WTC11 (cell line): ENCODE results near the gene TTLL9. TPM values are rescaled to one million over a fixed set of nuclear protein-coding genes. Genes with fewer than 3 reads are reported as not detected.

Experiments
- ATAC-seq: fragments of 200-7000 bp; cut with Tn5 transposase; 2 replicates; pipeline ENCODE4 v1.10.0; 2021; ENCODE audit warnings: mild to moderate bottlenecking, moderate library complexity
- CTCF ChIA-PET: fragments of 300-600 bp; sonication (Branson Sonifier 250); formaldehyde crosslinking; loops from one replicate; lab custom pipeline; 2021; ENCODE audit warnings: antibody characterized with exemption; lab: Charles Lee
- POLR2A ChIA-PET: fragments of 350-600 bp; sonication (Branson Sonifier 250); formaldehyde crosslinking; loops from one replicate; lab custom pipeline; 2021; ENCODE audit warnings: antibody characterized with exemption; lab: Charles Lee
- DNase-seq: peaks from one replicate; pipeline ENCODE4 v3.0.0; 2021; ENCODE audit warnings: low spot score
- H3K27ac Mint-ChIP-seq: 2 replicates; pipeline ENCODE4 v1.8.0; 2021; ENCODE audit warnings: mixed read lengths
- H3K27me3 Mint-ChIP-seq: 2 replicates; pipeline ENCODE4 v1.8.0; 2021; ENCODE audit warnings: low read depth, mild to moderate bottlenecking, moderate library complexity, mixed read lengths
- H3K36me3 Mint-ChIP-seq: 2 replicates; pipeline ENCODE4 v1.8.0; 2021; ENCODE audit warnings: mixed read lengths
- H3K4me1 Mint-ChIP-seq: 2 replicates; pipeline ENCODE4 v1.8.0; 2022; ENCODE audit warnings: mixed read lengths
- H3K4me3 Mint-ChIP-seq: 2 replicates; pipeline ENCODE4 v1.8.0; 2021; ENCODE audit warnings: mild to moderate bottlenecking, moderate library complexity, mixed read lengths
- H3K9me3 Mint-ChIP-seq: 2 replicates; pipeline ENCODE4 v1.8.0; 2021; ENCODE audit warnings: mixed read lengths
- CDX4 ChIP-seq: fragments of 250-450 bp; sonication (Bioruptor Pico); IDR thresholded peaks from 2 replicates; pipeline ENCODE4 v1.9.0; 2021; ENCODE audit warnings: moderate library complexity, mild to moderate bottlenecking, inconsistent platforms, borderline replicate concordance
- CREB1 ChIP-seq: sonication (generic); formaldehyde crosslinking; IDR thresholded peaks from 2 replicates; pipeline ENCODE4 v1.8.0; 2023; ENCODE audit warnings: mild to moderate bottlenecking, missing genetic modification reagents
- E2F5 ChIP-seq: sonication (generic); formaldehyde crosslinking; IDR thresholded peaks from 2 replicates; pipeline ENCODE4 v1.8.1; 2022; ENCODE audit warnings: mild to moderate bottlenecking, moderate library complexity, missing genetic modification reagents
- EMX1 ChIP-seq: fragments of 250-450 bp; sonication (Bioruptor Pico); IDR thresholded peaks from 2 replicates; pipeline ENCODE4 v1.8.0; 2021; ENCODE audit warnings: mild to moderate bottlenecking
- GTF2I ChIP-seq: fragments of 250-450 bp; sonication (Bioruptor Pico); conservative IDR thresholded peaks from 2 replicates; pipeline ENCODE4 v1.4.0; 2021; ENCODE audit warnings: mild to moderate bottlenecking
- JAZF1 ChIP-seq: fragments of 250-450 bp; sonication (Bioruptor Pico); IDR thresholded peaks from 2 replicates; pipeline ENCODE4 v1.9.0; 2021; ENCODE audit warnings: moderate library complexity, mild to moderate bottlenecking, inconsistent platforms
- MYBL2 ChIP-seq: sonication (generic); formaldehyde crosslinking; IDR thresholded peaks from 2 replicates; pipeline ENCODE4 v1.8.1; 2023; ENCODE audit warnings: mild to moderate bottlenecking, moderate library complexity, missing genetic modification reagents
- NR1H2 ChIP-seq: sonication (generic); formaldehyde crosslinking; IDR thresholded peaks from 2 replicates; pipeline ENCODE4 v1.9.0; 2021; ENCODE audit warnings: mild to moderate bottlenecking, moderate library complexity, missing genetic modification reagents
- SOX15 ChIP-seq: fragments of 250-450 bp; sonication (Bioruptor Pico); IDR thresholded peaks from 2 replicates; pipeline ENCODE4 v1.9.0; 2021; ENCODE audit warnings: mild to moderate bottlenecking
- USF1 ChIP-seq: sonication (generic); formaldehyde crosslinking; IDR thresholded peaks from 2 replicates; pipeline ENCODE4 v1.8.0; 2022; ENCODE audit warnings: mild to moderate bottlenecking, missing genetic modification reagents
- USF2 ChIP-seq: sonication (generic); formaldehyde crosslinking; IDR thresholded peaks from 2 replicates; pipeline ENCODE4 v1.8.1; 2023; ENCODE audit warnings: mild to moderate bottlenecking, missing genetic modification reagents, moderate library complexity
- ZBTB21 ChIP-seq: sonication (generic); formaldehyde crosslinking; IDR thresholded peaks from 2 replicates; pipeline ENCODE4 v1.8.1; 2023; ENCODE audit warnings: mild to moderate bottlenecking, missing genetic modification reagents, borderline replicate concordance
- ZMAT4 ChIP-seq: fragments of 250-450 bp; sonication (Bioruptor Pico); IDR thresholded peaks from 2 replicates; pipeline ENCODE4 v1.9.0; 2021; ENCODE audit warnings: mild to moderate bottlenecking
- ZNF121 ChIP-seq: sonication (generic); formaldehyde crosslinking; IDR thresholded peaks from 2 replicates; pipeline ENCODE4 v1.8.0; 2023; ENCODE audit warnings: missing genetic modification reagents
- ZNF263 ChIP-seq: sonication (generic); formaldehyde crosslinking; IDR thresholded peaks from 2 replicates; pipeline ENCODE4 v1.8.1; 2022; ENCODE audit warnings: low read depth, mild to moderate bottlenecking, moderate library complexity, missing genetic modification reagents
- ZNF396 ChIP-seq: fragments of 250-450 bp; sonication (Bioruptor Pico); IDR thresholded peaks from 2 replicates; pipeline ENCODE4 v1.8.0; 2021; ENCODE audit warnings: mild to moderate bottlenecking, moderate library complexity, borderline replicate concordance
- total RNA-seq: library from RNA; stranded (reverse); gene quantifications from 3 replicates; pipeline ENCODE4 v1.2.3, GENCODE V29; 2021
- TF ChIP-seq, protein P1 (sequence below): sonication (generic); formaldehyde crosslinking; IDR thresholded peaks from 2 replicates; pipeline ENCODE4 v1.8.0; 2023; ENCODE audit warnings: missing genetic modification reagents, mild to moderate bottlenecking, borderline replicate concordance
- TF ChIP-seq, protein P2 (sequence below): fragments of 250-450 bp; sonication (Bioruptor Pico); conservative IDR thresholded peaks from 2 replicates; pipeline ENCODE4 v1.9.0; 2021; ENCODE audit warnings: mild to moderate bottlenecking

The TTLL9 gene
- total RNA-seq, 1 experiment from 2014 or later, result not detected

DNA sequence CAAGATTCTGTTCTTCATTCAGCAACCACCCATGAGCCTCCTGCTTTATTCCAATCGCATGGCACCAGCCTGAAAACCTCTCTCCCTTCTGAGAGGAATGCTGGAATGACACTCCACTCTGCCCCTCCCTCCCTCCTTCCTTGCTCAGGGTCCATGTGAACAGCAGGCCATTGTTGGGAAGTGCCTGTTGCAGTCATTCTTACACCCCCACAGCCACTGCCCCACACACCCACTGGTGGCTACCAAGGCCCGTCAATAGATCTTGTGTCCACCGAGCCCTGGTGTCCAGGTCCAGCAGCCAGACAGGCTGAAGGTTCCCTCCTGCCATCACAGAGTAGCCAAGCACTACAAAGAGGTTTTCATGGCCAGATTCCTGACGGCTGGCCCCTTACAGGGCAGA, 74.9 kb downstream of the TTLL9 start (continued):
- TF ChIP-seq USF2 (CRISPR knock-in tag), result no peak

GRCh38 chr20:31945785-31946184, 75.4 kb downstream of the TTLL9 start:
- ATAC-seq (no peak), DNase-seq (no peak)
- H3K27me3 Mint-ChIP-seq, result no peaks in the 10 kb centered on the region
- H3K4me3 Mint-ChIP-seq, result no peak overlapping the region
- no peak overlapping the region for H3K27ac Mint-ChIP-seq
- ChIA-PET POLR2A (interaction anchor here (0.7 kb wide), 1 partner anchor 82 kb away, joined by 3 read pairs; no protein-coding TSS in a partner anchor), CTCF (interaction anchor here (1.6 kb wide), 1 partner anchor 99 kb away, joined by 5 read pairs; no protein-coding TSS in a partner anchor)
- peaks cover 50% of the 10 kb centered on the region for H3K36me3 Mint-ChIP-seq
- H3K4me1 Mint-ChIP-seq, result peaks cover under 1% of the 10 kb centered on the region
- H3K9me3 Mint-ChIP-seq, result peaks cover 11% of the 10 kb centered on the region
- TF ChIP-seq CDX4 (CRISPR knock-in tag) (no peak), ZNF121 (CRISPR knock-in tag) (no peak), CREB1 (CRISPR knock-in tag) (no peak), GTF2I (CRISPR knock-in tag) (no peak), E2F5 (CRISPR knock-in tag) (no peak)

DNA sequence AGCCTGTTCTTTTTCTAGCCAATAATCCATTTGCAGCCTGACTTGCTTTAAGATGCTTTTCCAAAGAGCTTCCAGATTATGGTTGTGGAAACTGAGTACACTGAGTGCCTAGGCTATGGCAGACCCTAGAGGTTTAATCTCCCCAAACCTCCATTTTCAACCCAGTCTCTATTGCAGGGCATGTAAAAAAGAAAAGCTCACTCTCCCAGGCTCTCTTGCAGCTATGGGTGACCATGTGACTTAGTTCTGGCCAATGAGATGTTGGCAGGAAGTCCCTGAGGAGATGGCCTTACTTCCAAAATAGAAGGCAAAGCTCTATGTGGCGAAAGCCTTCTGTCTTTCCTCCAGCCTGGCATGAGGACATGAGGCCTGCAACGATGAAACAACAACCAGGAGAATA, 77.6 kb downstream of the TTLL9 start:
- ChIA-PET CTCF (interaction anchor here (1.0 to 1.1 kb wide), 4 partner anchors 13 to 95 kb away, joined by 3 to 4 read pairs (median 3); no protein-coding TSS in a partner anchor), POLR2A (no interaction called here)
- TF ChIP-seq SOX15 (no peak), USF1 (CRISPR knock-in tag) (0 out of 2 replicates have a peak, but pooled peaks have one; percentile 25), JAZF1 (CRISPR knock-in tag) (no peak)
- TF ChIP-seq, all 79 proteins: peak for 1
- no peak overlapping the region for H3K27ac Mint-ChIP-seq
- H3K9me3 Mint-ChIP-seq, result peaks cover 11% of the 10 kb centered on the region
- peaks cover 8% of the 10 kb centered on the region for H3K4me1 Mint-ChIP-seq
- H3K36me3 Mint-ChIP-seq, result peaks cover 50% of the 10 kb centered on the region
- ATAC-seq (no peak), DNase-seq (no peak)
- H3K27me3 Mint-ChIP-seq, result no peaks in the 10 kb centered on the region
- H3K4me3 Mint-ChIP-seq, result no peak overlapping the region

GRCh38 chr20:31949877-31950646, 79.6 kb downstream of the TTLL9 start:
- POLR2A ChIA-PET, result interaction anchor here (0.7 kb wide), 1 partner anchor 19 kb away, joined by 3 read pairs; no protein-coding TSS in a partner anchor
- peaks cover 42% of the 10 kb centered on the region for H3K36me3 Mint-ChIP-seq
- no peak overlapping the region for H3K27ac Mint-ChIP-seq
- DNase-seq, result no peak
- H3K27me3 Mint-ChIP-seq, result peaks cover 4% of the 10 kb centered on the region
- H3K4me1 Mint-ChIP-seq, result peaks cover 8% of the 10 kb centered on the region
- CTCF ChIA-PET, result interaction anchor here (0.5 to 4.1 kb wide), 5 partner anchors 14 to 122 kb away, joined by 3 to 96 read pairs (median 30); no protein-coding TSS in a partner anchor
- no peak for ATAC-seq
- peak overlapping the region; percentile 98 for H3K4me3 Mint-ChIP-seq
- H3K9me3 Mint-ChIP-seq, result peaks cover 11% of the 10 kb centered on the region
- TF ChIP-seq ZNF396 (CRISPR knock-in tag), result no peak
- no peak for TF ChIP-seq EMX1 (CRISPR knock-in tag)
- no peak for TF ChIP-seq GTF2I (CRISPR knock-in tag)
- no peak for TF ChIP-seq MYBL2 (CRISPR knock-in tag)
- TF ChIP-seq ZMAT4, result no peak
- TF ChIP-seq, protein P1, sequence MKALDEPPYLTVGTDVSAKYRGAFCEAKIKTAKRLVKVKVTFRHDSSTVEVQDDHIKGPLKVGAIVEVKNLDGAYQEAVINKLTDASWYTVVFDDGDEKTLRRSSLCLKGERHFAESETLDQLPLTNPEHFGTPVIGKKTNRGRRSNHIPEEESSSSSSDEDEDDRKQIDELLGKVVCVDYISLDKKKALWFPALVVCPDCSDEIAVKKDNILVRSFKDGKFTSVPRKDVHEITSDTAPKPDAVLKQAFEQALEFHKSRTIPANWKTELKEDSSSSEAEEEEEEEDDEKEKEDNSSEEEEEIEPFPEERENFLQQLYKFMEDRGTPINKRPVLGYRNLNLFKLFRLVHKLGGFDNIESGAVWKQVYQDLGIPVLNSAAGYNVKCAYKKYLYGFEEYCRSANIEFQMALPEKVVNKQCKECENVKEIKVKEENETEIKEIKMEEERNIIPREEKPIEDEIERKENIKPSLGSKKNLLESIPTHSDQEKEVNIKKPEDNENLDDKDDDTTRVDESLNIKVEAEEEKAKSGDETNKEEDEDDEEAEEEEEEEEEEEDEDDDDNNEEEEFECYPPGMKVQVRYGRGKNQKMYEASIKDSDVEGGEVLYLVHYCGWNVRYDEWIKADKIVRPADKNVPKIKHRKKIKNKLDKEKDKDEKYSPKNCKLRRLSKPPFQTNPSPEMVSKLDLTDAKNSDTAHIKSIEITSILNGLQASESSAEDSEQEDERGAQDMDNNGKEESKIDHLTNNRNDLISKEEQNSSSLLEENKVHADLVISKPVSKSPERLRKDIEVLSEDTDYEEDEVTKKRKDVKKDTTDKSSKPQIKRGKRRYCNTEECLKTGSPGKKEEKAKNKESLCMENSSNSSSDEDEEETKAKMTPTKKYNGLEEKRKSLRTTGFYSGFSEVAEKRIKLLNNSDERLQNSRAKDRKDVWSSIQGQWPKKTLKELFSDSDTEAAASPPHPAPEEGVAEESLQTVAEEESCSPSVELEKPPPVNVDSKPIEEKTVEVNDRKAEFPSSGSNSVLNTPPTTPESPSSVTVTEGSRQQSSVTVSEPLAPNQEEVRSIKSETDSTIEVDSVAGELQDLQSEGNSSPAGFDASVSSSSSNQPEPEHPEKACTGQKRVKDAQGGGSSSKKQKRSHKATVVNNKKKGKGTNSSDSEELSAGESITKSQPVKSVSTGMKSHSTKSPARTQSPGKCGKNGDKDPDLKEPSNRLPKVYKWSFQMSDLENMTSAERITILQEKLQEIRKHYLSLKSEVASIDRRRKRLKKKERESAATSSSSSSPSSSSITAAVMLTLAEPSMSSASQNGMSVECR (CRISPR knock-in tag), result no peak
- TF ChIP-seq ZNF263 (CRISPR knock-in tag), result no peak
- TF ChIP-seq NR1H2 (CRISPR knock-in tag), result no peak
- TF ChIP-seq ZBTB21, result no peak
- TF ChIP-seq, protein P2, sequence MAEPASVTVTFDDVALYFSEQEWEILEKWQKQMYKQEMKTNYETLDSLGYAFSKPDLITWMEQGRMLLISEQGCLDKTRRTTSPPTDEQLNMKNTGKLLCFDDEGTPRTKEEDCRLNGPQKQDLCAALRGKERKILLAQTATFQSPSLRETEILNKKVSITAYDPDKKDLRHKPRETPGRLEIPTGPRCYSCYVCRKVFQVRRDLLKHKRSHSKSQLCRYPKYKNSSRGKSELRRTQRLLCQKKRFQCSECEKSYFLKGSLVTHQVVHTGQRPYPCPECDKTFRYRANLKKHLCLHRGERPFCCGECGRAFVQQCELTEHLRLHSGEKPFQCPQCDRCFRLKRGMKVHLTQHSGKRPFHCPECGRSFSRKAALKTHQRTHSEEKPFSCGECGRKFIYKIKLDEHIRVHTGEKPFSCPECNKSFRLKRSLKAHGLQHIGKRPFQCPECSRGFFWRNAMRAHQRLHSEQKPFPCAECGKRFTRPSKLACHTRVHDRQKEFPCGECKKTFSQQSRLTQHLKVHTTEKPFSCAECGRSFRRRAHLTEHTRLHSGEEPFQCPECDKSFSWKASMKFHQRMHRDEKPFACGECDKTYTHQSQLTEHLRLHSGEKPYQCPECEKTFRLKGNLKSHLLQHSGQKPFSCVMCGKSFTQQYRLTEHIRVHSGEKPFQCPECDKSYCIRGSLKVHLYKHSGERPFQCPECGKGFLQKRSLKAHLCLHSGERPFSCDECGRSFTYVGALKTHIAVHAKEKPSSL (CRISPR knock-in tag), result no peak
